ENCODE results near the gene JUN. TPM values are rescaled to one million over a fixed set of nuclear protein-coding genes. Genes with fewer than 3 reads are reported as not detected.

The JUN gene
- total RNA-seq, 2 donors from 2014 or later = 74.3 to 199 TPM

- DNase-seq (ENCODE audit: low spot score) = no peak
- no peaks in the 10 kb centered on the region for H3K9me3 ChIP-seq
- no peaks in the 10 kb centered on the region for H3K27me3 ChIP-seq
- H3K36me3 ChIP-seq = no peaks in the 10 kb centered on the region
- H3K27ac ChIP-seq = no peak overlapping the region
- H3K4me3 ChIP-seq = no peak overlapping the region
- TF ChIP-seq, protein P1, sequence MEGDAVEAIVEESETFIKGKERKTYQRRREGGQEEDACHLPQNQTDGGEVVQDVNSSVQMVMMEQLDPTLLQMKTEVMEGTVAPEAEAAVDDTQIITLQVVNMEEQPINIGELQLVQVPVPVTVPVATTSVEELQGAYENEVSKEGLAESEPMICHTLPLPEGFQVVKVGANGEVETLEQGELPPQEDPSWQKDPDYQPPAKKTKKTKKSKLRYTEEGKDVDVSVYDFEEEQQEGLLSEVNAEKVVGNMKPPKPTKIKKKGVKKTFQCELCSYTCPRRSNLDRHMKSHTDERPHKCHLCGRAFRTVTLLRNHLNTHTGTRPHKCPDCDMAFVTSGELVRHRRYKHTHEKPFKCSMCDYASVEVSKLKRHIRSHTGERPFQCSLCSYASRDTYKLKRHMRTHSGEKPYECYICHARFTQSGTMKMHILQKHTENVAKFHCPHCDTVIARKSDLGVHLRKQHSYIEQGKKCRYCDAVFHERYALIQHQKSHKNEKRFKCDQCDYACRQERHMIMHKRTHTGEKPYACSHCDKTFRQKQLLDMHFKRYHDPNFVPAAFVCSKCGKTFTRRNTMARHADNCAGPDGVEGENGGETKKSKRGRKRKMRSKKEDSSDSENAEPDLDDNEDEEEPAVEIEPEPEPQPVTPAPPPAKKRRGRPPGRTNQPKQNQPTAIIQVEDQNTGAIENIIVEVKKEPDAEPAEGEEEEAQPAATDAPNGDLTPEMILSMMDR (IDR thresholded peaks at IDR 0.05) = no peak
- peaks cover 0 to 7% of the 10 kb centered on the region in 2 donors for H3K4me1 ChIP-seq
Observed at GRCh38 chr1:58749646-58750045, 34.2 kb downstream of the JUN start.

- H3K27ac ChIP-seq = no peak overlapping the region
- no peaks in the 10 kb centered on the region for H3K4me1 ChIP-seq
- H3K4me3 ChIP-seq = no peak overlapping the region
- no peak for DNase-seq (ENCODE audit: low spot score)
- no peaks in the 10 kb centered on the region for H3K9me3 ChIP-seq
- TF ChIP-seq, protein P1 (IDR thresholded peaks at IDR 0.05) = no peak
- no peaks in the 10 kb centered on the region for H3K36me3 ChIP-seq
- H3K27me3 ChIP-seq = no peaks in the 10 kb centered on the region
Observed at GRCh38 chr1:58748666-58749065, 35.2 kb downstream of the JUN start.

GRCh38 chr1:58746757-58747156 lies 37.1 kb downstream of the JUN start:
- no peaks in the 10 kb centered on the region for H3K9me3 ChIP-seq
- DNase-seq (ENCODE audit: low spot score) = no peak
- no peaks in the 10 kb centered on the region for H3K36me3 ChIP-seq
- H3K27ac ChIP-seq = no peak overlapping the region
- no peak overlapping the region for H3K4me3 ChIP-seq
- no peaks in the 10 kb centered on the region for H3K4me1 ChIP-seq
- TF ChIP-seq, protein P1 (IDR thresholded peaks at IDR 0.05) = no peak
- no peaks in the 10 kb centered on the region for H3K27me3 ChIP-seq

DNA sequence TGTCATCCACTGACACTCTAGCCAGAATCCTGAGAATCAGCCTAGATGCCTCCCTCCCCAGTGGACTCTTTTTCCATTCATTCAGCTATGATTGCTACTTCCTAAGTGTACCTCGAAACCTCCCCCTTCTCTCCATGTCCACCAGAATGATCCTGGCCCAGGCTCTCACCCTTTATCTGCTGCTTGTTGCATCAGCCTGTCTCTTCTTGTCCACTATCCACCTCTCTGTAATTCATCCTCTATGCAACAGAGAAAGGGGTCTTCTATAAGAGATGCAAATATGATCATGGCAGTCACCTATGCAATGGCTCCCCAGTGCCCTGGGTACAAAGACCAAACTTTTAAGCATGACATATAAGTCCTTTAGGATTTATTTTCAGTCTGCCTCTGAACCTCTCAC lies 37.7 kb downstream of the JUN start:
- no peak overlapping the region for H3K27ac ChIP-seq
- H3K27me3 ChIP-seq = no peaks in the 10 kb centered on the region
- H3K9me3 ChIP-seq = no peaks in the 10 kb centered on the region
- DNase-seq (ENCODE audit: low spot score) = no peak
- no peak overlapping the region for H3K4me3 ChIP-seq
- no peaks in the 10 kb centered on the region for H3K36me3 ChIP-seq
- TF ChIP-seq, protein P1 (IDR thresholded peaks at IDR 0.05) = no peak
- H3K4me1 ChIP-seq = no peaks in the 10 kb centered on the region

DNA sequence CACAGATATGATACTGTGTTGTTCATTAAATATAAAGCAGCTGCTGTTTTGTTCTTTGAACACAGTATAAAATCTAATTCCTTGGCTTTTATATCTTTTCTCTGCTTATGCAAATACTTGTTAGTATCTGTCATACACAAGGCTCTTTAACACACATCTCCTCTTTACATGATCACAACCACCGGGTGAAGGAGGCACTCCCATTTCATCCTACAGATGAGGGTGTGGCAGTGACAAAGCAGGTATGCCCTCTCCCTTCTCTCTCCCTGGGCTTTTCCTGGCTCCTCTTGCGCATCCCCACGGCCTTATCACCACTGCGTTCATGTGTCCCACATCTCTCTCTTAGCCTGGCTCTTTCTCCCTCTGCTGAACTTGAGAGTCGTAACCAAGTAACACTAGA lies 38.2 kb downstream of the JUN start:
- H3K9me3 ChIP-seq = no peaks in the 10 kb centered on the region
- no peaks in the 10 kb centered on the region for H3K36me3 ChIP-seq
- no peaks in the 10 kb centered on the region for H3K4me1 ChIP-seq
- no peak overlapping the region for H3K27ac ChIP-seq
- DNase-seq (ENCODE audit: low spot score) = no peak
- H3K4me3 ChIP-seq = no peak overlapping the region
- H3K27me3 ChIP-seq = no peaks in the 10 kb centered on the region
- TF ChIP-seq, protein P1 (IDR thresholded peaks at IDR 0.05) = no peak

GRCh38 chr1:58745117-58745516 lies 38.7 kb downstream of the JUN start:
- H3K27me3 ChIP-seq = no peaks in the 10 kb centered on the region
- H3K4me3 ChIP-seq = no peak overlapping the region
- no peak for DNase-seq (ENCODE audit: low spot score)
- no peak overlapping the region for H3K27ac ChIP-seq
- no peaks in the 10 kb centered on the region for H3K36me3 ChIP-seq
- TF ChIP-seq, protein P1 (IDR thresholded peaks at IDR 0.05) = no peak
- H3K9me3 ChIP-seq = no peaks in the 10 kb centered on the region
- peaks cover 0 to 1% of the 10 kb centered on the region in 2 donors for H3K4me1 ChIP-seq

Data from right atrium auricular region (tissue), 2 donors.